Ishikawa (cell line): ENCODE results near the gene PDGFRA.

Experiments
- CEBPB ChIP-seq: IDR thresholded peaks from 2 replicates; pipeline ENCODE4 v1.6.1; 2012
- CREB1 ChIP-seq: IDR thresholded peaks from 2 replicates; pipeline ENCODE4 v1.6.1; 2012; ENCODE audit warnings: low read depth
- EGR1 ChIP-seq: IDR thresholded peaks from 2 replicates; pipeline ENCODE4 v1.6.1; 2012
- EP300 ChIP-seq: IDR thresholded peaks from 2 replicates; pipeline ENCODE4 v1.6.1; 2012; ENCODE audit warnings: borderline replicate concordance
- FOXM1 ChIP-seq: IDR thresholded peaks from 2 replicates; pipeline ENCODE4 v1.6.1; 2012; ENCODE audit warnings: low read depth, borderline replicate concordance
- NFIC ChIP-seq: IDR thresholded peaks from 2 replicates; pipeline ENCODE4 v1.6.1; 2012
- RAD21 ChIP-seq: IDR thresholded peaks from 2 replicates; pipeline ENCODE4 v1.6.1; 2012; ENCODE audit warnings: low read depth
- REST ChIP-seq: IDR thresholded peaks from 2 replicates; pipeline ENCODE4 v1.6.1; 2012; ENCODE audit warnings: low read depth, mild to moderate bottlenecking
- TAF1 ChIP-seq: IDR thresholded peaks from 2 replicates; pipeline ENCODE4 v1.6.1; 2012; ENCODE audit warnings: low read depth, mild to moderate bottlenecking
- TCF12 ChIP-seq: IDR thresholded peaks from 2 replicates; pipeline ENCODE4 v1.6.1; 2012; ENCODE audit warnings: low read depth
- TEAD4 ChIP-seq: IDR thresholded peaks from 2 replicates; pipeline ENCODE4 v1.6.1; 2012
- USF1 ChIP-seq: IDR thresholded peaks from 2 replicates; pipeline ENCODE4 v1.6.1; 2012
- YY1 ChIP-seq: IDR thresholded peaks from 2 replicates; pipeline ENCODE4 v1.6.1; 2012; ENCODE audit warnings: low read depth
- ZBTB7A ChIP-seq: IDR thresholded peaks from 2 replicates; pipeline ENCODE4 v1.6.1; 2012; ENCODE audit warnings: low read depth
- TF ChIP-seq, protein P1 (sequence below): IDR thresholded peaks from 2 replicates; pipeline ENCODE4 v1.6.1; 2012

The PDGFRA gene

DNA sequence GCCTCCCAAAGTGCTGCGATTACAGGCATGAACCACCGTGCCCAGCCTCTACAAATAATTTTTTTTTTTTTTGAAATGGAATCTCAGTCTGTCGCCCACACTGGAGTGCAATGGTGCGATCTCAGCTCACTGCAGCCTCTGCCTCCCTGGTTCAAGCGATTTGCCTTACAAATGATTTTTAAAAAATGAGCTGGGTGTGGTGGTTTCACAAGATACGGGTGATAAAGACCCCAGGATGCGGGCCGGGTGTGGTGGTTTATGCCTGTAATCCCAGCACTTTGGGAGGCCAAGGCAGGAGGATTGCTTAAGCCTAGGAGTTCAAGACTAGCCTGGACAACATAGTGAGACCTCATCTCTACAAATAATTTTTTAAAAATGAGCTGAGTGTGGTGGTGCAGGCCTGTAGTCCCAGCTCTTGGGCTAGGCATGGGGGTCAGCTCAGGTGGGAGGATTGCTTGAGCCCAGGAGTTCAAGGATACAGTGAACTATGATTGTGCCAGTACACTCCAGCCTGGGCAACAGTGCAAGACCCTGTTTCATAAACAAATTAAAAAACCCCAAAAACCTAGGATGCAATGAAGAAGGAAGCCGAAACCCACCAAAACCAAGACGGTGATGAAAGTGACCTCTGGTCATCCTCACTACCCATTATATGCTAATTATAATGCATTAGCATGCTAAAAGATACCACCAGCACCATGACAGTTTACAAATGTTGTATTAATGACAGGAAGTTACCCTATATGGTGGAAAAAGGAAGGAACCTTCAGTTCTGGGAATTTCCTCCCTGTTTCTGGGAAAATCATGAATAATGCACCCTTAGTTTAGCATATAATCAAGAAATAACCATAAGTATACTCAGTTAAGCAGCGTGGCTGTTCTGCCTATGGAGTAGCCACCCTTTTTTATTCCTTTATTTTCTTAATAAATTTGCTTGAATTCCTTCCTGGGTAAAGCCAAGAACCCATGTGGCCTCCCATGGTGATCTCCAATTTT, 27.7 kb downstream of the PDGFRA start:
- TF ChIP-seq EGR1: no peak
- no peak for TF ChIP-seq TCF12
- TF ChIP-seq CREB1: no peak
- no peak for TF ChIP-seq NFIC
- no peak for TF ChIP-seq CEBPB
- no peak for TF ChIP-seq RAD21
- TF ChIP-seq FOXM1: no peak
- no peak for TF ChIP-seq REST
- no peak for TF ChIP-seq TEAD4
- no peak for TF ChIP-seq ZBTB7A

- no peak for TF ChIP-seq TEAD4
- no peak for TF ChIP-seq ZBTB7A
- TF ChIP-seq RAD21: no peak
- no peak for TF ChIP-seq EGR1
- TF ChIP-seq REST: no peak
- TF ChIP-seq CREB1: no peak
- no peak for TF ChIP-seq USF1
- no peak for TF ChIP-seq EP300
- no peak for TF ChIP-seq YY1
- TF ChIP-seq NFIC: no peak
- TF ChIP-seq FOXM1: no peak
- TF ChIP-seq TCF12: no peak
- no peak for TF ChIP-seq CEBPB
- TF ChIP-seq, protein P1, sequence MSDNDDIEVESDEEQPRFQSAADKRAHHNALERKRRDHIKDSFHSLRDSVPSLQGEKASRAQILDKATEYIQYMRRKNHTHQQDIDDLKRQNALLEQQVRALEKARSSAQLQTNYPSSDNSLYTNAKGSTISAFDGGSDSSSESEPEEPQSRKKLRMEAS: no peak
- TF ChIP-seq TAF1: no peak
Measured at GRCh38 chr4:54265366-54265765, 36.3 kb downstream of the PDGFRA start.

DNA sequence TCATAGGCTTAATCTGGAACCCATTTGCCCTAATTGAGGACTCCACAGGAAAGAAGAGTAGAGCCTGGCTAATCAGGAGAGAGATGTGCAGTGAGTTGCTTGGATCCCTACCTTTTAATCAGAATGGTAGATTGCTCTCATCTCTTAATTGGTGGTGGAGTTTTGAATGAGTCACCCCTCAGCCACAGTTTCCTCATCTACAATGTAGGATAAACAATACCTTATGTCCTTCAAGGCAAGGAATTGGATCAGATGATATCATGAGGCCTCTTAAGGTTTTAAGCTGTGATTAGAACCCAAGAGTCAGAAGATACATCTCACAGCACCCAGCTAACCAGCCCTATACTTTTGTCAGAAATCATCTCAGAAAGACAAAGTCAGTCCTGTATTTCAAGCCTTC, 39.1 kb downstream of the PDGFRA start:
- no peak for TF ChIP-seq YY1
- no peak for TF ChIP-seq CREB1
- no peak for TF ChIP-seq USF1
- TF ChIP-seq RAD21: no peak
- no peak for TF ChIP-seq TAF1
- no peak for TF ChIP-seq EP300
- no peak for TF ChIP-seq TCF12
- no peak for TF ChIP-seq REST
- no peak for TF ChIP-seq CEBPB

DNA sequence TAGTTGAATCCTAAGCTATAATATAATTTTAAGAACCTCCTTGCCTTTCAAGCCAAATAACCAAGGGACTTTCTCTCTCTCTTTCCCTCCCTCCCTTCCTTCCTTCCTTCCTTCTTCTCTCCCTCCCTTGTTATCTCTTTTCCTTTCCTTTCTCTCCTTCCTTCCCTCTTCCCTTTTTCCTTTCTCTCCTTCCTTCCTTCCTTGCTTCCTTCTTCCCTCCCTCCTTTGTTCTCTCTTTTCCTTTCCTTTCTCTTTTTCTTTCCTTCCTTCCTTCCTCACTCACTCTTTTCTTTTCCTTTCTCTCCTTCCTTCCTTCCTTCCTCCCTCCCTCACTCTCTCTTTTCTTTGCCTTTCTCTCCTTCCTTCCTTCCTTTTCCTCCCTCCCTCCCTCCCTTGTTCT, 42.4 kb downstream of the PDGFRA start:
- TF ChIP-seq EP300 (no peak), ZBTB7A (no peak)

DNA sequence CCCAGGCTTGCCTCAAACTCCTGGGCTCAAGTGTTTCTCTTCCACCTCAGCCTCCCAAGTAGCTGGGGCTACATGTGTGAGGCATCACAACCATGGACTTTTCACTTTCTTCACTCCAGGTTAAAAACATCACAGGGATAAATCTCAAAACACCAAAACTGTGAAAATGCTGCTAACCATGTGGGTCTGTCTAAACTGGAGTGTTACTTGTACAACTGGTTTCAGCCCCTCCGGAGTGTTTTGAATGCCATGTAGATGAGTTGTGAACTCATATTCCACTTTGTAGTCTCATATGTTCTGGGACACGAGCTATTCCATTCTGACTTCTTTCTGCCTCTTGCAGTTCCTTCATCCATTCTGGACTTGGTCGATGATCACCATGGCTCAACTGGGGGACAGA, 43.0 kb downstream of the PDGFRA start:
- TF ChIP-seq NFIC (no peak), EP300 (no peak), CEBPB (no peak), RAD21 (no peak), TCF12 (no peak), CREB1 (no peak), REST (no peak)
